ENCODE results near the gene BRI3BP. TPM values are rescaled to one million over a fixed set of nuclear protein-coding genes. Genes with fewer than 3 reads are reported as not detected.

BRI3BP gene
- total RNA-seq, 1 experiment from 2014 or later, result 31.9 TPM

GRCh38 chr12:125014526-125014925 is 21.1 kb downstream of the BRI3BP start:
- Histone ChIP-seq H3K9me2 (replicated peaks; ENCODE audit: low read length) (no peaks in the 10 kb centered on the region), H2AFZ (ENCODE audit: low read length) (no peak overlapping the region), H3K27me3 (ENCODE audit: low read length) (no peaks in the 10 kb centered on the region), H3K4me2 (ENCODE audit: low read length) (no peak overlapping the region), H3K4me3 (ENCODE audit: low read length) (no peak overlapping the region), H3K27ac (ENCODE audit: low read length) (no peak overlapping the region), H3F3A (ENCODE audit: low read length, unreplicated experiment) (no peaks in the 10 kb centered on the region), H3K9ac (ENCODE audit: low read length) (no peak overlapping the region), H3K36me3 (ENCODE audit: low read depth, low read length) (peaks cover 20% of the 10 kb centered on the region), H3K79me2 (ENCODE audit: low read length) (peaks cover 10% of the 10 kb centered on the region; the same call in 1 of the 2 replicates), H3K4me1 (ENCODE audit: insufficient read depth, low read length) (no peaks in the 10 kb centered on the region), H3K9me3 (ENCODE audit: low read length) (no peaks in the 10 kb centered on the region), H4K20me1 (ENCODE audit: low read length) (no peaks in the 10 kb centered on the region)
- ATAC-seq (no peak), DNase-seq (no peak)
- TF ChIP-seq EZH2phosphoT487 (IDR thresholded peaks at IDR 0.05; ENCODE audit: borderline replicate concordance, low read length), result no peak
- TF ChIP-seq, protein P1, sequence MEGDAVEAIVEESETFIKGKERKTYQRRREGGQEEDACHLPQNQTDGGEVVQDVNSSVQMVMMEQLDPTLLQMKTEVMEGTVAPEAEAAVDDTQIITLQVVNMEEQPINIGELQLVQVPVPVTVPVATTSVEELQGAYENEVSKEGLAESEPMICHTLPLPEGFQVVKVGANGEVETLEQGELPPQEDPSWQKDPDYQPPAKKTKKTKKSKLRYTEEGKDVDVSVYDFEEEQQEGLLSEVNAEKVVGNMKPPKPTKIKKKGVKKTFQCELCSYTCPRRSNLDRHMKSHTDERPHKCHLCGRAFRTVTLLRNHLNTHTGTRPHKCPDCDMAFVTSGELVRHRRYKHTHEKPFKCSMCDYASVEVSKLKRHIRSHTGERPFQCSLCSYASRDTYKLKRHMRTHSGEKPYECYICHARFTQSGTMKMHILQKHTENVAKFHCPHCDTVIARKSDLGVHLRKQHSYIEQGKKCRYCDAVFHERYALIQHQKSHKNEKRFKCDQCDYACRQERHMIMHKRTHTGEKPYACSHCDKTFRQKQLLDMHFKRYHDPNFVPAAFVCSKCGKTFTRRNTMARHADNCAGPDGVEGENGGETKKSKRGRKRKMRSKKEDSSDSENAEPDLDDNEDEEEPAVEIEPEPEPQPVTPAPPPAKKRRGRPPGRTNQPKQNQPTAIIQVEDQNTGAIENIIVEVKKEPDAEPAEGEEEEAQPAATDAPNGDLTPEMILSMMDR (conservative IDR thresholded peaks at IDR 0.05; ENCODE audit: low read depth, low read length), result no peak
- no peak for TF ChIP-seq EZH2 (IDR thresholded peaks at IDR 0.05; ENCODE audit: low read length, unreplicated experiment)
- intact Hi-C loops (cut with micrococcal nuclease), result no loop called here
- BruUV-seq (replicated peaks), result no TSS peak
- CTCF ChIA-PET, result no interaction called here
- POLR2A ChIA-PET (ENCODE audit: unreplicated experiment), result no interaction called here

DNA sequence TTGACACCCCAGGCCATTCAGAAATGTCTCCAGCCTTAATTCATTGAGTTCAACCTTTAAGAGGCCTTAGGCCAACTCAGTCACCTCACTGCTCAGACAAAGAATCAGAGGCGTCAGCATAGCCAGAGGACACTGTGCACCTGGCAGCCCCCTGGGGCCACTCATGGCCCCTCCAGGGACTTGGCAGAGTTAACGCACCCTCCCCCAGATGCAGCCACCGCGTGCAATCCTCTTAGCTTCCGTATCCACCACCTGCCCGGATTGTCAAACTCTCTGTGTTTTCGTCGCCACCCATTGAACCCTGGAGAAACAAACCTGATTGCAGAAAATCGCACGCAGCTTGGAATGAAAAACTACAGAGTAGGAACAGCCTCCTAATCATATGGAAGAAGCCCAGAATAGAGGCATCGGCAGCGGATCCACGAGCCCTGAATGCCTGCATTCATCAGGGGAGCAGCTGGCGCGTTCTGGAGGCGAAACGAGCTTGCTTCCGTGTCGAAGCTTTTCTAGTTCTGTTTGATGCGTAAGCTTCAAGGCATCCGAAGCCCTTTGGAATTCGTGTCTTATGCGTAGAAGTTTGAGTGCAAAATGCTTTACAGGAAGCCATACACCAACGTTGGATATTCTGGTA is 22.4 kb downstream of the BRI3BP start:
- H3K9me2 ChIP-seq (replicated peaks; ENCODE audit: low read length), result no peaks in the 10 kb centered on the region
- intact Hi-C loops (cut with micrococcal nuclease), result no loop called here
- H3K36me3 ChIP-seq (ENCODE audit: low read depth, low read length), result peaks cover 20% of the 10 kb centered on the region
- no TSS peak for BruUV-seq (replicated peaks)
- no peaks in the 10 kb centered on the region for H4K20me1 ChIP-seq (ENCODE audit: low read length)
- ATAC-seq (no peak), DNase-seq (no peak)
- no peak overlapping the region for H3K9ac ChIP-seq (ENCODE audit: low read length)
- POLR2A ChIA-PET (ENCODE audit: unreplicated experiment), result no interaction called here
- 0 out of 2 replicates have a peak, but pooled peaks cover 4% of the 10 kb centered on the region for H3K79me2 ChIP-seq (ENCODE audit: low read length)
- CTCF ChIA-PET, result no interaction called here
- no peaks in the 10 kb centered on the region for H3K27me3 ChIP-seq (ENCODE audit: low read length)
- H2AFZ ChIP-seq (ENCODE audit: low read length), result no peak overlapping the region
- no peak overlapping the region for H3K4me3 ChIP-seq (ENCODE audit: low read length)
- no peaks in the 10 kb centered on the region for H3F3A ChIP-seq (ENCODE audit: low read length, unreplicated experiment)
- H3K9me3 ChIP-seq (ENCODE audit: low read length), result no peaks in the 10 kb centered on the region
- no peaks in the 10 kb centered on the region for H3K4me1 ChIP-seq (ENCODE audit: insufficient read depth, low read length)
- H3K27ac ChIP-seq (ENCODE audit: low read length), result no peak overlapping the region
- H3K4me2 ChIP-seq (ENCODE audit: low read length), result no peak overlapping the region
- TF ChIP-seq EZH2 (IDR thresholded peaks at IDR 0.05; ENCODE audit: low read length, unreplicated experiment), result no peak
- TF ChIP-seq, protein P1 (conservative IDR thresholded peaks at IDR 0.05; ENCODE audit: low read depth, low read length), result no peak
- TF ChIP-seq EZH2phosphoT487 (IDR thresholded peaks at IDR 0.05; ENCODE audit: borderline replicate concordance, low read length), result no peak

DNA sequence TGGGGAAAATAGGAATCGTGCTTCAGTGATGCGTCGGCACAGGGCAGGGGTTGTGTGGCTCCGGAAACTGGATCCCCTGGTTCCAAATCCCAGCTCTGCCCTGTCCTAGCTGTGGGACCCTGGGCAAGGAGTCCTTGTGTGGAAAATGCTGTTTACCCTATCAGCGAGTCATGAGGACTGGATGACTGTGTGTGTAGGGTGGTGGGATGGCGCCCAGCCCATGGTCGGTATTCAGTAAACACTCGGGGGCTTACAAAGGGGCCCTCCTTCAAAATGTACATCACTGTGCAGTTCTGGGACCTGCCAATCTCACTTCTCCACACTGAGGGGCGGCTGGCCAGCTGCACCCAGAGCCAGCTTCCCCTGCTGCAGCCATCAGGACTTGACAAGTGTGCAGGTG is 24.4 kb downstream of the BRI3BP start:
- ATAC-seq (no peak), DNase-seq (no peak)
- TF ChIP-seq EZH2 (IDR thresholded peaks at IDR 0.05; ENCODE audit: low read length, unreplicated experiment), result no peak
- no peak for TF ChIP-seq EZH2phosphoT487 (IDR thresholded peaks at IDR 0.05; ENCODE audit: borderline replicate concordance, low read length)
- TF ChIP-seq, protein P1 (conservative IDR thresholded peaks at IDR 0.05; ENCODE audit: low read depth, low read length), result no peak
- Histone ChIP-seq H3K9ac (ENCODE audit: low read length) (no peak overlapping the region), H3K4me1 (ENCODE audit: insufficient read depth, low read length) (no peaks in the 10 kb centered on the region), H3F3A (ENCODE audit: low read length, unreplicated experiment) (no peaks in the 10 kb centered on the region), H3K4me2 (ENCODE audit: low read length) (no peak overlapping the region), H3K36me3 (ENCODE audit: low read depth, low read length) (peaks cover 20% of the 10 kb centered on the region), H3K9me2 (replicated peaks; ENCODE audit: low read length) (no peaks in the 10 kb centered on the region), H2AFZ (ENCODE audit: low read length) (no peak overlapping the region), H3K27me3 (ENCODE audit: low read length) (no peaks in the 10 kb centered on the region), H3K4me3 (ENCODE audit: low read length) (no peak overlapping the region), H3K27ac (ENCODE audit: low read length) (no peak overlapping the region), H4K20me1 (ENCODE audit: low read length) (no peaks in the 10 kb centered on the region), H3K9me3 (ENCODE audit: low read length) (no peaks in the 10 kb centered on the region), H3K79me2 (ENCODE audit: low read length) (no peaks in the 10 kb centered on the region)
- BruUV-seq (replicated peaks), result no TSS peak
- POLR2A ChIA-PET (ENCODE audit: unreplicated experiment), result no interaction called here
- CTCF ChIA-PET, result no interaction called here
- intact Hi-C loops (cut with micrococcal nuclease), result no loop called here
